Measurements from ENCODE around the gene TNMD. TPM values are rescaled to one million over a fixed set of nuclear protein-coding genes. Genes with fewer than 3 reads are reported as not detected.
"Not testable (repeated sequence)": the region's sequence is repeated elsewhere in the genome, so short reads cannot be mapped to it uniquely, and the experiment has no call there.

Gene TNMD
- not detected for total RNA-seq

DNA sequence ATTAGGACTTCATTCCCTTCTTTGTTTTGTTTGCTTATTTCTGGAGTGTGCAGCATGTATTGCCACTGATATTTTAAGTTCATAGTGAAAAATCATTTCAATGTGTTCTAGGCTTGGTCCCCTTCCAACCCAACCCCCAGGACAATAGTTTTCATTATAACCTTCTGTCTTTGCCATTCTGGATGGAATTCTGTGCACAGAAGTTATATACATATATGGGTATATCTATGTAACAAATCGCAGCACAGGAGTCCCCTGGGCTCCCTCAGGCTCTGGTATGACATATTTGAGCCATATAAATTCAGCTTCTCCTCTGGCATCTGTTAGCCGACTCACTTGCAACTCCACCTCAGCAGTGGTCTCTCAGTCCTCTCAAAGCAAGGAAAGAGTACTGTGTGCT, at the start of gene TNMD:
Gene TNMD (plus strand): TSS at position 326 of the 400 bp plus-strand sequence. CDS start 83 bp downstream, outside the sequence.
- no peak for DNase-seq
- no peaks in the 10 kb centered on the region for H3K9me3 Mint-ChIP-seq
- H3K27ac Mint-ChIP-seq: no peak within 1 kb of the TSS
- intact Hi-C loops (cut with micrococcal nuclease): no loop called here
- no peaks in the 10 kb centered on the region for H3K4me1 Mint-ChIP-seq (ENCODE audit: low read depth)
- H3K4me3 Mint-ChIP-seq: no peak within 1 kb of the TSS
- CTCF ChIA-PET: no interaction called here
- H3K36me3 Mint-ChIP-seq (ENCODE audit: low read depth): no peaks in the 10 kb centered on the region
- H3K27me3 Mint-ChIP-seq (ENCODE audit: low read depth): peaks cover 14% of the 10 kb centered on the region

DNA sequence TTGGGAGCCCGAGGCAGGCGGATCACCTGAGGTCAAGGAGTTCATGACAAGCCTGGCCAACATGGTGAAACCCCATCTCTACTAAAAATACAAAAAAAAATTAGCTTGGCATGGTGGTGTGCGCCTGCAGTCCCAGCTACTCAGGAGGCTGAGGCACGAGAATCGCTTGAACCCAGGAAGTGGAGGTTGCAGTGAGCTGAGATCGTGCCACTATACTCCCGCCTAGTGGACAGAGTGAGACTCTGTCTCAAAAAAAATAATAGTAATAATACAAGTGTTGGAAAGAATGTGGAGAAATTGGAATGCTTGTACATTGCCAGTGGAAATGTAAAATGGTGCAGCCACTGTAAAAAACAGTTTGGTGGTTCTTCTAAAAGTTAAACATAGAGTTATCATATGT, 19.2 kb upstream of the TNMD start:
- H3K36me3 Mint-ChIP-seq (ENCODE audit: low read depth); H3K4me3 Mint-ChIP-seq; DNase-seq; H3K4me1 Mint-ChIP-seq (ENCODE audit: low read depth); H3K9me3 Mint-ChIP-seq; H3K27me3 Mint-ChIP-seq (ENCODE audit: low read depth); intact Hi-C loops (cut with micrococcal nuclease); H3K27ac Mint-ChIP-seq: not testable (repeated sequence)
- CTCF ChIA-PET: interaction anchor here (0.8 kb wide), 1 partner anchor 463 kb away, joined by 3 read pairs; no protein-coding TSS in a partner anchor

DNA sequence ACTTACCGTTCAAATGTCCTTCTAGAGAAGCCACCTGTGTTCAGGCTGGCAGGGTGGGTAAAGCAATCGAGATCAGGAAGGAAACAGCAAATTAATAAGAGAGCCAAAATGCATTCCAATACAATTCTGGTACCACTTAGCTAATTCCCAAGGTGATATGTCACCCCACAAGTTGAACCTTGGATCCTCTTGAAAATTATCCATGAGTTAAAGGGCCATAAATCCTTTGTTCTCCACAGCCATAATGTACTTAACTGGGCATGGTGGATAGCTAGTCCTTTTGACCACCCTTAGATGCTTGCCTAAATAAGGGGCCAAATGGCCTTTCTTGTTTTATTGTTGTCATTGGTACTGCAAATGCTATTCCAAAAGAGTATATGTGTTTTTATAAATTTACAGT, 2.0 kb downstream of the TNMD start:
- intact Hi-C loops (cut with micrococcal nuclease): no loop called here
- peaks cover 10% of the 10 kb centered on the region for H3K27me3 Mint-ChIP-seq (ENCODE audit: low read depth)
- no peak overlapping the region for H3K4me3 Mint-ChIP-seq
- CTCF ChIA-PET: no interaction called here
- no peaks in the 10 kb centered on the region for H3K36me3 Mint-ChIP-seq (ENCODE audit: low read depth)
- H3K9me3 Mint-ChIP-seq: no peaks in the 10 kb centered on the region
- no peak overlapping the region for H3K27ac Mint-ChIP-seq
- H3K4me1 Mint-ChIP-seq (ENCODE audit: low read depth): no peaks in the 10 kb centered on the region
- no peak for DNase-seq

DNA sequence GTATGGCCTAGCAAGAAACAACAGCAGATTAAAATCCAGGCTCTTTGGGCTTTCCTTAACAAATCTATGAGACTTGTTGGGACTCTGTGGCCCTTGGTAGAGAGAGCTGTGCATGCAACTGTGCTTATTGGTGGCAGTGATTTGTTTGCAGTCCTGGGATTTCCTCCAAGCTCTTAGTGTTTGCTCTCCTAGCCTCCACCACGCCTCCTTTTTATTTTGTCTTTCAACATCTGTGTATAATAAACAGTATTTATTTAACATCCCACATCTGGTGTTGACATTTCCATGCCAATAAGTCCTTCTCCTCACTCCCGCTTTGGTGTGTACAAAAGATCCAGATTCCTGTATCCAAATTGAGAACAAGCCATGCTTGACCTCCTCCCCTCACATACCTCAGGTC, 3.1 kb downstream of the TNMD start:
- H3K27ac Mint-ChIP-seq: no peak overlapping the region
- no peaks in the 10 kb centered on the region for H3K4me1 Mint-ChIP-seq (ENCODE audit: low read depth)
- H3K9me3 Mint-ChIP-seq: no peaks in the 10 kb centered on the region
- no peaks in the 10 kb centered on the region for H3K36me3 Mint-ChIP-seq (ENCODE audit: low read depth)
- DNase-seq: no peak
- intact Hi-C loops (cut with micrococcal nuclease): no loop called here
- CTCF ChIA-PET: interaction anchor here (0.9 kb wide), 1 partner anchor 9 kb away, joined by 4 read pairs; no protein-coding TSS in a partner anchor
- no peak overlapping the region for H3K4me3 Mint-ChIP-seq
- peaks cover 9% of the 10 kb centered on the region for H3K27me3 Mint-ChIP-seq (ENCODE audit: low read depth)

DNA sequence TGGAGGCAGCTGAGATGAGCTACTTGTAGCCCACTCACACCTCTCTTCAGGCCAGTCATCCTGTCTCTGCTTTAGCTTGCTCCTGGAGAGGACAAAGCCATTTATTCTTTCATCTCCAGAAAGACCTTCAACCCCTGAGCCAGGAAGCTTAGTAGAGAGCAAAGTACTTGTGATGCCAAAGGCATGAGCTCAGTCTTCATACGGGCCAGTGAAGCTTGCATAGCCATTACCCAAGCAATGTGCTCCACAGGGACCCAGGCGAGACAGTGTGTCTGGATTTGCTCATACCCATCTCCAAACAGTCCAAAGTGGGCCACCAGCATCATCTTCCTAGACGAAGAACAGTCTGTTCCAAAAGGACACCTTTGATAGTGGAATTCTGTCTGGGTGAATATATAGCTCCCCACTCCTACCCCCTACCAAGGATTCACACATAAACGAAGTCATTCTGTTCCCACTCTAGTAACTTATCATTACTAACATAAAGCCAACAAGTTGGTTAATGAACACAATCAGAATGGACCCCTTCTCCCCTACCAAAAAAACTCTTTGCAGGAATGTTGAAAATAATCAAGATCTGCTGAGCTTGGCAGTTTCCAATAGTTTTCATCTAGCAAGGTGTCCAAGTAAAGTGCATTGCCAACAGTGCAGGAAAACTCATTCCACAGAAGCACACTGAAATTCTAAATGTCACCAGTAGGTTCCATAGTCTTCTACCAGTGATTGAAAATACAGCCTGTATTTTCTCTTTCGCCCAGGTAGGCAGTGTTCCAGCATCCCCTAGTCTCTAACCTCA, 6.7 kb downstream of the TNMD start:
- CTCF ChIA-PET: no interaction called here
- no peaks in the 10 kb centered on the region for H3K4me1 Mint-ChIP-seq (ENCODE audit: low read depth)
- no peak overlapping the region for H3K4me3 Mint-ChIP-seq
- H3K36me3 Mint-ChIP-seq (ENCODE audit: low read depth): no peaks in the 10 kb centered on the region
- H3K27me3 Mint-ChIP-seq (ENCODE audit: low read depth): peaks cover 4% of the 10 kb centered on the region
- no peak overlapping the region for H3K27ac Mint-ChIP-seq
- H3K9me3 Mint-ChIP-seq: no peaks in the 10 kb centered on the region
- DNase-seq: no peak
- intact Hi-C loops (cut with micrococcal nuclease): no loop called here

DNA sequence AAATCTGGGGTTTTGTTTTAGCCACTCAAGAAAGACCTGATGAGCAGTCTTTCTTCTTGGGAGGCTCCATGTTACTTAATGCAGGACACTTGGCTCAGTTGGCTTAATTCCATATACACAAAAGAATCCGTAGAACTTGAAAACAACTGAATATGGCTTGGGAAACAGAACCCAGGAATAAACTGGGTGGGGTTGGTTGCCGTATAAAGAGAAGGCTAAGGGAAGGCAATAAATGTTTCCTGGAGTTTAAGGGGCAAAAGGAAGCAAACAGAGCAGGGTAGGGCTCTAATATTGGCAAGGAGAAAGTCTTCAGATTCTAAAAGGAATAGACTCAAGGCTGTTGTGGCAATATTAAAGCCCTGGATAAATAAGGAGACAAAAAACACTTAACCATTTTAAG, 8.4 kb downstream of the TNMD start:
- Mint-ChIP-seq H3K4me3 (no peak overlapping the region), H3K4me1 (ENCODE audit: low read depth) (no peaks in the 10 kb centered on the region), H3K9me3 (no peaks in the 10 kb centered on the region), H3K27ac (no peak overlapping the region), H3K27me3 (ENCODE audit: low read depth) (peaks cover under 1% of the 10 kb centered on the region), H3K36me3 (ENCODE audit: low read depth) (no peaks in the 10 kb centered on the region)
- intact Hi-C loops (cut with micrococcal nuclease): no loop called here
- DNase-seq: no peak
- CTCF ChIA-PET: no interaction called here

DNA sequence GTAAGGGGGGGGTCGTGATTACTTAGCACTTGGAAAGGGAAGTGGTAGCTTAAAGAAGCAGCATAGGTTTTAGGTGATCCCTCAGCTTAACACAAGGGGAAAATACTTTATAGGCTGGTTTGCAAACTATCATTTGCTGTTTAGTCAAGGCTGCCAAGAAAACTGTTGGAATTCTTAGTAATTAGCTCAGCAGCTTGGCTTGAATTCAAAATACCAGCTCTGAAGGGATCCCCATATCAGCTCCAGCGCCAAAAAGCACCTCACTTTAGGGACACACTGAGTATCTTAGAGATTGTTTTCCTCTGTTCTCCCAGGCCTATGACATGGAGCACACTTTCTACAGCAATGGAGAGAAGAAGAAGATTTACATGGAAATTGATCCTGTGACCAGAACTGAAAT, 8.8 kb downstream of the TNMD start:
- Mint-ChIP-seq H3K27me3 (ENCODE audit: low read depth) (no peaks in the 10 kb centered on the region), H3K27ac (no peak overlapping the region), H3K9me3 (no peaks in the 10 kb centered on the region), H3K4me3 (no peak overlapping the region), H3K4me1 (ENCODE audit: low read depth) (no peaks in the 10 kb centered on the region), H3K36me3 (ENCODE audit: low read depth) (no peaks in the 10 kb centered on the region)
- CTCF ChIA-PET: no interaction called here
- intact Hi-C loops (cut with micrococcal nuclease): no loop called here
- DNase-seq: no peak

DNA sequence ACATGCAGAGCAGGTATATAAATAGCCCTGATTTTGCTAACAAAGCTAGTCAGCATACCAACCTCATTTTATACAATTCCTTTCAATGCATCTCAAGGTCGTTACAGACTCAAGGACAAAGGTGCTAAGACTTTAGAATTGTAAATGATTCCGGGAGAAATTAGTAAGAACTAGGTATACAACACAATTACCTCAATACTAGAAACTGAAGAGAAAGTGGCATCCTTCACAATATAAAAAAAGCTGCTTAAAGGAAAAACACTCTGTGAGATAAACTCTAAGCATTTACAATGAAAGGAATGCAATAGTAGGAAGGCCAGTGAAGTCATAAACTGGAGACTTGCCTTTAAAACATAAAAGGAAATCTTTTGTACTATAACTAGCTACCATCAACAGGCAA, 11.9 kb downstream of the TNMD start:
- H3K4me1 Mint-ChIP-seq (ENCODE audit: low read depth): no peaks in the 10 kb centered on the region
- CTCF ChIA-PET: interaction anchor here (1.1 kb wide), 1 partner anchor 9 kb away, joined by 4 read pairs; no protein-coding TSS in a partner anchor
- no peak overlapping the region for H3K4me3 Mint-ChIP-seq

DNA sequence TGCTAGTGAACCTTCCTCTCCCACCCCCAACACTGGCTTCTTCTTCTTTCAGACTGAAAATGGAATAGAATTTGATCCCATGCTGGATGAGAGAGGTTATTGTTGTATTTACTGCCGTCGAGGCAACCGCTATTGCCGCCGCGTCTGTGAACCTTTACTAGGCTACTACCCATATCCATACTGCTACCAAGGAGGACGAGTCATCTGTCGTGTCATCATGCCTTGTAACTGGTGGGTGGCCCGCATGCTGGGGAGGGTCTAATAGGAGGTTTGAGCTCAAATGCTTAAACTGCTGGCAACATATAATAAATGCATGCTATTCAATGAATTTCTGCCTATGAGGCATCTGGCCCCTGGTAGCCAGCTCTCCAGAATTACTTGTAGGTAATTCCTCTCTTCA, 14.7 kb downstream of the TNMD start:
- DNase-seq: no peak

More for the DNA sequence above, 11.9 kb downstream of the TNMD start:
- Mint-ChIP-seq H3K9me3 (no peaks in the 10 kb centered on the region), H3K36me3 (ENCODE audit: low read depth) (no peaks in the 10 kb centered on the region), H3K27ac (no peak overlapping the region), H3K27me3 (ENCODE audit: low read depth) (no peaks in the 10 kb centered on the region)
- no peak for DNase-seq
- intact Hi-C loops (cut with micrococcal nuclease): no loop called here

DNA sequence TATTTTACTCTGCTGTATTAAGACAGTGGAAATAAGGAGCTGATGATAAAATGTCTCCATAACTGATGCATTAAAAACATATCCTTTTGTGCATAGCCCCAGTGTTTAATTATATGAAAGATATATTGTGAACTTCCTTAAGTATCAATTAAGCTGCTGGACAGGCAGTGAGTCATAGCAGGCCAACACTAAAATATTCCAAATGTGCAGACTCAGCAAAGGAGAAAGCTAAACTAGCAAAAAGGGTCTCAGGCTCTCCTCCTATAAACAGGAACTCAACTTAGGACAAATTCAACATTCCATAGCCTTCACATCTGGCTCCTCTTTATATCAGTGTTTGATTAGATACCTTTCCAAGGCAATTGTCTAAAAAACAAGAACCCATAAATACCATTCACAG, 15.6 kb downstream of the TNMD start:
- CTCF ChIA-PET: no interaction called here
- H3K27ac Mint-ChIP-seq: no peak overlapping the region
- DNase-seq: no peak
- no peaks in the 10 kb centered on the region for H3K27me3 Mint-ChIP-seq (ENCODE audit: low read depth)
- H3K4me3 Mint-ChIP-seq: no peak overlapping the region
- no peaks in the 10 kb centered on the region for H3K9me3 Mint-ChIP-seq
- intact Hi-C loops (cut with micrococcal nuclease): no loop called here
- no peaks in the 10 kb centered on the region for H3K4me1 Mint-ChIP-seq (ENCODE audit: low read depth)
- H3K36me3 Mint-ChIP-seq (ENCODE audit: low read depth): no peaks in the 10 kb centered on the region

More for the DNA sequence above, 14.7 kb downstream of the TNMD start:
- Mint-ChIP-seq H3K27me3 (ENCODE audit: low read depth) (no peaks in the 10 kb centered on the region), H3K36me3 (ENCODE audit: low read depth) (no peaks in the 10 kb centered on the region), H3K27ac (no peak overlapping the region), H3K4me3 (no peak overlapping the region), H3K9me3 (no peaks in the 10 kb centered on the region), H3K4me1 (ENCODE audit: low read depth) (no peaks in the 10 kb centered on the region)
- intact Hi-C loops (cut with micrococcal nuclease): no loop called here
- CTCF ChIA-PET: interaction anchor here (0.6 to 1.3 kb wide), 2 partner anchors 37 to 90 kb away, joined by 3 read pairs; partner anchors contain the start of gene TSPAN6

DNA sequence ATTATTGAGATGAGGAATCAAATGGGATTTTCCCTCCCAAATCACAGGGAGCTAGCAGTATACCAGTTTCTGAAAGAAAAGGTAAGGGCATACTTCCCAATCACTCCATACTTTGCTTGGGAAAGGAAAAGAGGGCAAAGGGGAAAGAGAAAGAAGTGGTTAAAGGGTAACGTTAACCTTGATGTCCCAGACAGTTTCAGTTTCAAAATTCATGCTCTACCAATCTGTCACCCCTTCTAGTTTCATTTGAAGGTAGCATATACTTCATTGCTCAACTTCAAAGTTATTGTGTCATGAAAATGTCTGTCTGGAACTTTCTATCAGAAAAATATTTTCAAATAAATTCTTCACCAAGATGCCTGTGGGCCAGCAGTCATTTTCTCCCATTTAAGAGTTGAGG, 16.0 kb downstream of the TNMD start:
- H3K27me3 Mint-ChIP-seq (ENCODE audit: low read depth): no peaks in the 10 kb centered on the region
- intact Hi-C loops (cut with micrococcal nuclease): no loop called here
- H3K9me3 Mint-ChIP-seq: no peaks in the 10 kb centered on the region
- no peaks in the 10 kb centered on the region for H3K36me3 Mint-ChIP-seq (ENCODE audit: low read depth)
- no peaks in the 10 kb centered on the region for H3K4me1 Mint-ChIP-seq (ENCODE audit: low read depth)
- CTCF ChIA-PET: no interaction called here
- DNase-seq: no peak
- no peak overlapping the region for H3K27ac Mint-ChIP-seq
- H3K4me3 Mint-ChIP-seq: no peak overlapping the region

DNA sequence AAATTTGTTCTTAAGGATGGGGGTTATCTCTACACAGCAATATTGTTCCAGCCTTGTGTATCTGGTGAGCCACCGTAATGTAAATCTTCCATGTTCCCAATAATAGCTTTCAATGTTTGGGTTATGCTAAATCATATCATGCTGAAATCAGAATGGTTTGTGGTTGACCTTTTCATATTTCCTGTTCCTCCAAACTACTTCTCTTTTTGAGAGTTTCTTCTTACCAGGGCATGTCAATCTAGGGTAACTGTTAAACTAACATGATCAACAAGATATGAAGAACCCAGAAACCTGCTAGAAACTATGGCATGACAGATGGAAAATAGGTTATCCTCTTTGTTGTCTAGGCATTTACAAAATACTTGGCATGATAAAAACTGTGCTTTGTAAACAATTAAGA, 22.0 kb downstream of the TNMD start:
- H3K27me3 Mint-ChIP-seq (ENCODE audit: low read depth): no peaks in the 10 kb centered on the region
- H3K27ac Mint-ChIP-seq: no peak overlapping the region
- H3K4me3 Mint-ChIP-seq: no peak overlapping the region
- intact Hi-C loops (cut with micrococcal nuclease): no loop called here
- H3K9me3 Mint-ChIP-seq: no peaks in the 10 kb centered on the region
- CTCF ChIA-PET: no interaction called here
- DNase-seq: no peak
- H3K4me1 Mint-ChIP-seq (ENCODE audit: low read depth): no peaks in the 10 kb centered on the region
- H3K36me3 Mint-ChIP-seq (ENCODE audit: low read depth): no peaks in the 10 kb centered on the region

DNA sequence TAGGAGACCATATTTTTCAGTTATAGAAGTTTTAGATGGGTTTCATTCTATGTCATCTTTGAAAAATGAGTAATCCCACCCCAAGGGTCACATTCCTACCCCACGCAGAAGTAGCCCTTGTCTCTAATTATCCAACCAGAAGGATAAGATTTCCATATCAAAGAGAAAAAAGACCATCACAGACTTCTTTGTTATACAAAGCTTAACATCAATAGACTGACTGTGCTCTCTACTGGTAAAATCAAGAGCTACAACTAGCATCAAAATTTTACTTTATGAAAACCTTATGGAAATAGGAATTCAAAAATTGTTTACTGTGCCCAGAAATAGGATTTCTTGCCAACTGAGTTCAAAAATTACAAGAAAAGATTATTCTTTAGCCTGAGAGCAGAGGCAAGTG, 24.9 kb downstream of the TNMD start:
- Mint-ChIP-seq H3K27me3 (ENCODE audit: low read depth) (peaks cover 5% of the 10 kb centered on the region), H3K9me3 (no peaks in the 10 kb centered on the region), H3K4me3 (no peak overlapping the region), H3K4me1 (ENCODE audit: low read depth) (no peaks in the 10 kb centered on the region), H3K27ac (no peak overlapping the region), H3K36me3 (ENCODE audit: low read depth) (no peaks in the 10 kb centered on the region)
- no peak for DNase-seq
- CTCF ChIA-PET: no interaction called here
- intact Hi-C loops (cut with micrococcal nuclease): no loop called here
